CD4-positive, alpha-beta T cell (primary cell): ENCODE data around the gene TNFSF11. TPM values are rescaled to one million over a fixed set of nuclear protein-coding genes. Genes with fewer than 3 reads are reported as not detected.

Experiments used
- ATAC-seq: fragments of 200-7000 bp; cut with Tn5 transposase; one replicate; pipeline ENCODE4 v1.10.0; 2022; ENCODE audit warnings: mild to moderate bottlenecking; ENCODE audit not compliant: poor library complexity
- CTCF ChIA-PET: fragments of 350-600 bp; sonication (Branson Sonifier 250); formaldehyde crosslinking; loops from one replicate; lab custom pipeline; 2021; ENCODE audit warnings: antibody characterized with exemption, inconsistent platforms; lab: Charles Lee
- POLR2A ChIA-PET: fragments of 350-600 bp; sonication (Branson Sonifier 250); formaldehyde crosslinking; loops from one replicate; lab custom pipeline; 2021; ENCODE audit warnings: antibody characterized with exemption, inconsistent platforms; lab: Charles Lee
- DNase-seq, 14 experiments: peaks; one replicate each; pipeline ENCODE4 v3.0.0-alpha.2; 2013 to 2020; ENCODE audit warnings: mixed read lengths in 2 of 14
- H3K27ac ChIP-seq, 2 donors: one replicate each; pipeline versions ENCODE4 v1.5.1 to v1.7.0; 2013; ENCODE audit warnings: low read length in 2 of 2, low read depth in 1 of 2, mild to moderate bottlenecking in 1 of 2
- H3K27me3 ChIP-seq, 2 experiments: 1 replicate in 1 of 2; 2 replicates in 1 of 2; pipeline versions ENCODE4 v1.6.1 to v1.7.0; 2013; ENCODE audit warnings: low read length in 2 of 2, control low read depth in 1 of 2, mild to moderate bottlenecking in 1 of 2, moderate library complexity in 1 of 2; ENCODE audit not compliant: insufficient read depth in 2 of 2, control insufficient read depth in 1 of 2
- H3K36me3 ChIP-seq: one replicate; pipeline ENCODE4 v1.6.1; 2013; ENCODE audit warnings: low read length, control low read depth; ENCODE audit not compliant: insufficient read depth
- H3K4me1 ChIP-seq: one replicate; pipeline ENCODE4 v1.6.1; 2013; ENCODE audit warnings: low read length, control low read depth; ENCODE audit not compliant: insufficient read depth
- H3K4me3 ChIP-seq: one replicate; pipeline ENCODE4 v1.5.1; 2013; ENCODE audit warnings: mild to moderate bottlenecking, low read length, moderate library complexity
- H3K9me3 ChIP-seq, 2 experiments: 1 replicate in 1 of 2; 2 replicates in 1 of 2; pipeline versions ENCODE4 v1.6.1 to v1.7.0; 2013; ENCODE audit warnings: low read length in 2 of 2, mild to moderate bottlenecking in 2 of 2, control low read depth in 1 of 2, moderate library complexity in 1 of 2; ENCODE audit not compliant: control insufficient read depth in 1 of 2, insufficient read depth in 1 of 2
- H3K27ac Mint-ChIP-seq: one replicate; pipeline ENCODE4 v1.8.0; 2020; ENCODE audit warnings: mixed read lengths
- H3K27me3 Mint-ChIP-seq: one replicate; pipeline ENCODE4 v1.8.0; 2021; ENCODE audit warnings: mixed read lengths
- H3K36me3 Mint-ChIP-seq: one replicate; pipeline ENCODE4 v1.8.0; 2021; ENCODE audit warnings: low read depth, mixed read lengths
- H3K4me1 Mint-ChIP-seq: one replicate; pipeline ENCODE4 v1.8.0; 2021; ENCODE audit warnings: low read depth, mixed read lengths
- H3K4me3 Mint-ChIP-seq: one replicate; pipeline ENCODE4 v1.8.0; 2020; ENCODE audit warnings: mild to moderate bottlenecking, mixed read lengths
- H3K9me3 Mint-ChIP-seq: one replicate; pipeline ENCODE4 v1.8.0; 2020; ENCODE audit warnings: mixed read lengths
- intact Hi-C, 2 experiments: fragments of 100-400 bp; cut with DNase I in 1 of 2; cut with micrococcal nuclease in 1 of 2; formaldehyde crosslinking; loops; one replicate each; pipeline versions ENCODE4 v1.15.1 to v1.9.0; 2023 to 2025; cut with DNase I, micrococcal nuclease
- total RNA-seq, 174 experiments: library from RNA in 2 of 174; stranded (reverse) in 2 of 174; gene quantifications; one replicate each; pipeline ENCODE4 v1.2.3 and lab custom pipeline; 2021 to 2026
- TF ChIP-seq, protein P1 (sequence below): fragments of 200-600 bp; IDR thresholded peaks from one replicate; pipeline ENCODE4 v1.8.0; 2022; ENCODE audit warnings: antibody characterized with exemption, mild to moderate bottlenecking

TNFSF11 gene
- total RNA-seq, 2 experiments from 2014 or later = 0.38 to 0.45 TPM

DNA sequence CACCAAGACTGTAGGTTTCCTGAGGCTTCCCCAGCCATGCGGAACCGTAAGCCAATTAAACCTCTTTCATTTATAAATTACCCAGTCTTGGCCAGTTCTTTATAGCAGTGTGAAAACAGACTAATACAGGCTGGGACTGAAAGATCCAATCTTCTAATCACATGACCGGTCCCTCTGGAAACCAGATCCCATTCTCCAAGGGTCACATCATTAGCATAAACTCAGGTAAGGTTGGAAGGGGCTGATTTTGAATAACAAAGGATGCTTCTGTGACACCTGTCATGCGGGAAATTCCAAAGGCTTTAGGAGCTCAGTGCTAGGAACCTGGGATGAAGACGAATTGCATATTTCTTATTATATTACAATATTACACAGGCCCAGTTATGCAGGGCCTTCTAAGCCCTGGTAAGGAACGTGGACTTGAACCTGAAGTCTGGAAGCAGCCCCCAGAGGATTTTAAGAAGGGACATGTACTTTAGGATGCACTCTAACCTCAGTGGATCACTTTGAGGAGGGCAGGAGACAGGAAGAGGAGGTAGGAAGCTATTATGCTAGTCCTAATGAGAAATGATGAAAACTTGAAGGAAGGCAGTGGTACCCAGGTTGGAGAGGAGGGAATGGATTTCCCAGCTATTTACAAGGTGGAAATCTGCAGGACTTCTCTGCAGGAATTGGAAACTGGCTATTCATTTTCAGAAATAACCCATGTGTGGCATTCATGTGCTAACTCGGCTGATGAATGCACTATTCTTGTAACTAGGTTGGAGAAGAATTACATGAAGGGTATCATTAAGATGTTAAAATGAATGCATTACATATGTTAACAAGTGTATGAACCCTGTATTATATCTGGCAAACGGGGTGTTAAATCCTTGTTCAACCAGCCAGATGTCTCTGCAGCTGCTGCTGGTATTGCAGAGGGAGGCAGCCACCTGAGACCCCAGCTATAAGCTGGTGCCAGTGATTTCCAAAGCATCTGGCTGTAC, 19.3 kb downstream of the TNFSF11 start:
- ATAC-seq (no peak), DNase-seq (no peak)
- H3K9me3 ChIP-seq = no peaks in the 10 kb centered on the region
- TF ChIP-seq, protein P1, sequence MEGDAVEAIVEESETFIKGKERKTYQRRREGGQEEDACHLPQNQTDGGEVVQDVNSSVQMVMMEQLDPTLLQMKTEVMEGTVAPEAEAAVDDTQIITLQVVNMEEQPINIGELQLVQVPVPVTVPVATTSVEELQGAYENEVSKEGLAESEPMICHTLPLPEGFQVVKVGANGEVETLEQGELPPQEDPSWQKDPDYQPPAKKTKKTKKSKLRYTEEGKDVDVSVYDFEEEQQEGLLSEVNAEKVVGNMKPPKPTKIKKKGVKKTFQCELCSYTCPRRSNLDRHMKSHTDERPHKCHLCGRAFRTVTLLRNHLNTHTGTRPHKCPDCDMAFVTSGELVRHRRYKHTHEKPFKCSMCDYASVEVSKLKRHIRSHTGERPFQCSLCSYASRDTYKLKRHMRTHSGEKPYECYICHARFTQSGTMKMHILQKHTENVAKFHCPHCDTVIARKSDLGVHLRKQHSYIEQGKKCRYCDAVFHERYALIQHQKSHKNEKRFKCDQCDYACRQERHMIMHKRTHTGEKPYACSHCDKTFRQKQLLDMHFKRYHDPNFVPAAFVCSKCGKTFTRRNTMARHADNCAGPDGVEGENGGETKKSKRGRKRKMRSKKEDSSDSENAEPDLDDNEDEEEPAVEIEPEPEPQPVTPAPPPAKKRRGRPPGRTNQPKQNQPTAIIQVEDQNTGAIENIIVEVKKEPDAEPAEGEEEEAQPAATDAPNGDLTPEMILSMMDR = no peak
- ChIA-PET POLR2A (no interaction called here), CTCF (no interaction called here)
- intact Hi-C loops = loop anchor here (5.0 to 10.0 kb wide), 2 partner anchors 261 to 1282 kb away; partner anchors contain the start of genes CCDC122 (in 1 of the 2) and LACC1 (in 1 of the 2)
- no peaks in the 10 kb centered on the region for H3K4me1 ChIP-seq
- H3K27ac ChIP-seq = no peak overlapping the region
- Mint-ChIP-seq H3K27me3 (no peaks in the 10 kb centered on the region), H3K36me3 (no peaks in the 10 kb centered on the region), H3K4me3 (no peak overlapping the region), H3K27ac (no peak overlapping the region), H3K4me1 (no peaks in the 10 kb centered on the region), H3K9me3 (no peaks in the 10 kb centered on the region)
- no peak overlapping the region for H3K4me3 ChIP-seq
- H3K27me3 ChIP-seq = no peaks in the 10 kb centered on the region
- H3K36me3 ChIP-seq = no peaks in the 10 kb centered on the region

DNA sequence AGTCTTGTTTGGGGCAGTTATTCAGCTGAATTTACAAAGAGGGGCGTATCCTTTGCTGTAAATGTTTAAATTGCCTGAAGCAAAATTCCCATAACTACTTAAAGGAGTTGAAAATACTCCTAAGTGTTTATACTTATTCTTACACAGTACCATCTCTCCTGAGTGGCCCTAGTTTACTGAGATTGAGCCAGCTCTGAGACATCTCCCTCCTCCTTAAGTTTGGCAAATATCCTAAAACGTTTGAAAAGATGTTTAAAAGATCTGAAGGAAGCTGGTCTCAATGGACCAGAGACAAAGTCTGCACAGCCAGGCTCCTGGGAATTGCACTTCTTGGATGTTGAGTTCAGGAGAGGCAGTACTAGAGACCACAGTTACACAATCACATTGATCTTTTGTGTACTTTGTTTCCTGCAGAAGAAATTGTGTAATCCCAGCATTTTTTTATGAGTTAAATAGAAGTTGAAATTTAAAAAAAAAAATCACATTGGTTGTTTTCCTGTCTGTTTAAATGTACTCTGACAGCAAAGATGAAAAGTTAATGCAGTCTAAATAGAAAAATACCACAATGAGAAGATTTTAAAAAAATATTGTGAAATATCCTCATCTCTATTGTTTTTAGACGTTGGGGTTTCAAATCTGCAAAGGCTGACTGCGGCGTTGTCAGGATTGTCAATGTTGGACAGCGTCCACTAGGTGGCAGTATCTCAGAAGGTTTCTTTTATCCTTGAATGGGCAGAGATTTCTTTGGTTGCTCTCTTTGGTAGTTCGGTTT, 20.7 kb downstream of the TNFSF11 start:
- no peak overlapping the region for H3K4me3 Mint-ChIP-seq
- H3K36me3 Mint-ChIP-seq = no peaks in the 10 kb centered on the region
- Histone ChIP-seq H3K4me3 (no peak overlapping the region), H3K27ac (no peak overlapping the region), H3K27me3 (no peaks in the 10 kb centered on the region), H3K9me3 (no peaks in the 10 kb centered on the region), H3K4me1 (no peaks in the 10 kb centered on the region), H3K36me3 (no peaks in the 10 kb centered on the region)
- ChIA-PET POLR2A (no interaction called here), CTCF (interaction anchor here (1.0 to 1.1 kb wide), 2 partner anchors 11 to 260 kb away, joined by 3 read pairs; no protein-coding TSS in a partner anchor)
- H3K9me3 Mint-ChIP-seq = no peaks in the 10 kb centered on the region
- TF ChIP-seq, protein P1 = peak; percentile 92
- DNase-seq (peak; percentile 7 to 73 (median 34)), ATAC-seq (no peak)
- H3K4me1 Mint-ChIP-seq = no peaks in the 10 kb centered on the region
- intact Hi-C loops = loop anchor here (1.0 to 10.0 kb wide), 4 partner anchors 257 to 1280 kb away; partner anchors contain the start of genes CCDC122 (in 1 of the 2) and LACC1 (in 1 of the 2)
- H3K27ac Mint-ChIP-seq = no peak overlapping the region
- H3K27me3 Mint-ChIP-seq = no peaks in the 10 kb centered on the region

DNA sequence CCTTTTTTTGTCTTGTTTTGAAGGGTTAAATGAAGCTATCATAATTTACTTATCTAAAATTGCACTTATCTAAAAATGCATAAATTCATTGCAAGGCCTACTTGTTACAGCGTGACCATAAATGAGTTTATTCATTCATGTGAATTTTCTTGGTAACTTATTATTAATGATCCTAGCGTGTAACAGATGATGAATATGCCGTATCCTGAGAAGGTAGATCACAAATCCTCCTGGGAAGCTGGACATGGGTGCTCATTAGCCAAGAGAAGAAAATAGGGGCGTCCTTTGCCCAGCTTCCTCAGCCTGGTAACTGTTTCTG, 21.3 kb downstream of the TNFSF11 start:
- Mint-ChIP-seq H3K4me3 (no peak overlapping the region), H3K4me1 (no peaks in the 10 kb centered on the region), H3K27me3 (no peaks in the 10 kb centered on the region), H3K36me3 (no peaks in the 10 kb centered on the region), H3K9me3 (no peaks in the 10 kb centered on the region), H3K27ac (no peak overlapping the region)
- Histone ChIP-seq H3K4me3 (no peak overlapping the region), H3K27ac (no peak overlapping the region), H3K9me3 (no peaks in the 10 kb centered on the region), H3K4me1 (no peaks in the 10 kb centered on the region), H3K36me3 (no peaks in the 10 kb centered on the region), H3K27me3 (no peaks in the 10 kb centered on the region)
- intact Hi-C loops = loop anchor here in 1 of 2 experiments (1.0 to 10.0 kb wide), 3 partner anchors 258 to 1280 kb away; partner anchors contain the start of genes CCDC122 and LACC1
- DNase-seq (no peak), ATAC-seq (no peak)
- POLR2A ChIA-PET = no interaction called here
- TF ChIP-seq, protein P1 = no peak
- CTCF ChIA-PET = interaction anchor here (0.7 to 1.1 kb wide), 3 partner anchors 10 to 1208 kb away, joined by 3 read pairs; no protein-coding TSS in a partner anchor
